Neural cell (in vitro differentiated cells): ENCODE results near the gene ERP44. TPM values are rescaled to one million over a fixed set of nuclear protein-coding genes. Genes with fewer than 3 reads are reported as not detected.

ENCODE experiments used
- H2AFZ ChIP-seq: fragments of 200-600, 300-800 bp; sonication (generic), shearing (Covaris generic); 2 replicates; pipeline ENCODE4 v1.6.0; 2014; ENCODE audit warnings: low read depth, mild to moderate bottlenecking, antibody characterized with exemption, low read length, moderate library complexity
- H3F3A ChIP-seq: fragments of 200-600 bp; shearing (Covaris generic); 2 replicates; pipeline ENCODE4 v1.6.1; 2016; ENCODE audit warnings: mild to moderate bottlenecking, moderate library complexity, mixed read lengths, antibody characterized with exemption, low read length; ENCODE audit not compliant: insufficient read depth, poor library complexity, severe bottlenecking
- H3K27ac ChIP-seq: fragments of 200-600, 300-800 bp; sonication (generic), shearing (Covaris generic); 2 replicates; pipeline ENCODE4 v1.5.1; 2014; ENCODE audit warnings: mild to moderate bottlenecking, low read length, moderate library complexity
- H3K27me3 ChIP-seq: fragments of 300-800, 200-600 bp; sonication (generic), shearing (Covaris generic); 2 replicates; pipeline ENCODE4 v1.6.0; 2014; ENCODE audit warnings: mild to moderate bottlenecking, low read depth, low read length, moderate library complexity; ENCODE audit not compliant: insufficient read depth
- H3K36me3 ChIP-seq: fragments of 300-800, 200-600 bp; sonication (generic), shearing (Covaris generic); 2 replicates; pipeline ENCODE4 v1.5.1; 2014; ENCODE audit warnings: mild to moderate bottlenecking, antibody characterized with exemption, low read length, moderate library complexity; ENCODE audit not compliant: insufficient read depth
- H3K4me2 ChIP-seq: fragments of 300-800, 200-600 bp; sonication (generic), shearing (Covaris generic); 2 replicates; pipeline ENCODE4 v1.6.0; 2014; ENCODE audit warnings: mild to moderate bottlenecking, low read length
- H3K4me3 ChIP-seq: fragments of 300-800, 200-600 bp; sonication (generic), shearing (Covaris generic); 2 replicates; pipeline ENCODE4 v1.5.1; 2014; ENCODE audit warnings: mild to moderate bottlenecking, low read length, moderate library complexity
- H3K79me2 ChIP-seq: fragments of 200-600 bp; shearing (Covaris generic); replicated peaks from 2 replicates; pipeline ENCODE4 v1.6.0; 2014; ENCODE audit warnings: mild to moderate bottlenecking, low read length, moderate library complexity; ENCODE audit not compliant: insufficient read depth
- H3K9ac ChIP-seq: fragments of 300-800, 200-600 bp; sonication (generic), shearing (Covaris generic); 2 replicates; pipeline ENCODE4 v1.6.1; 2016; ENCODE audit warnings: mild to moderate bottlenecking, low read length, mixed read lengths
- H3K9me2 ChIP-seq: fragments of 200-600 bp; shearing (Covaris generic); 2 replicates; pipeline ENCODE4 v1.6.1; 2016; ENCODE audit warnings: mild to moderate bottlenecking, low read length, mixed read lengths; ENCODE audit not compliant: insufficient read depth
- H3K9me3 ChIP-seq: fragments of 200-600, 300-800 bp; sonication (generic), shearing (Covaris generic); 2 replicates; pipeline ENCODE4 v1.6.1; 2016; ENCODE audit warnings: mild to moderate bottlenecking, mixed run types, low read length, moderate library complexity, mixed read lengths
- H4K20me1 ChIP-seq: fragments of 200-600 bp; shearing (Covaris generic); 2 replicates; pipeline ENCODE4 v1.6.1; 2016; ENCODE audit warnings: mild to moderate bottlenecking, mixed run types; ENCODE audit not compliant: insufficient read depth
- EP300 ChIP-seq: fragments of 450-650 bp; conservative IDR thresholded peaks from 2 replicates; pipeline ENCODE4 v1.6.1; 2014; ENCODE audit warnings: antibody characterized with exemption, mild to moderate bottlenecking, moderate library complexity; ENCODE audit not compliant: poor library complexity, severe bottlenecking
- EZH2 ChIP-seq: fragments of 200-600, 300-800 bp; shearing (Covaris generic), sonication (generic); IDR thresholded peaks from 2 replicates; pipeline ENCODE4 v1.6.1; 2014; ENCODE audit warnings: antibody characterized with exemption, low read length, borderline replicate concordance, mild to moderate bottlenecking; ENCODE audit not compliant: insufficient read depth, poor library complexity, severe bottlenecking
- MXI1 ChIP-seq: fragments of 450-650 bp; conservative IDR thresholded peaks from 2 replicates; pipeline ENCODE4 v1.6.1; 2014; ENCODE audit warnings: antibody characterized with exemption, mild to moderate bottlenecking; ENCODE audit not compliant: poor library complexity, severe bottlenecking
- POLR2AphosphoS5 ChIP-seq: IDR thresholded peaks from 2 replicates; pipeline ENCODE4 v1.6.1; 2012
- RAD21 ChIP-seq: fragments of 450-650 bp; conservative IDR thresholded peaks from 2 replicates; pipeline ENCODE4 v1.6.1; 2014; ENCODE audit warnings: antibody characterized with exemption, mild to moderate bottlenecking, moderate library complexity
- SMC3 ChIP-seq: fragments of 450-650 bp; conservative IDR thresholded peaks from 2 replicates; pipeline ENCODE4 v1.6.1; 2014; ENCODE audit warnings: antibody characterized with exemption, mild to moderate bottlenecking, moderate library complexity; ENCODE audit not compliant: poor library complexity
- TAF1 ChIP-seq: IDR thresholded peaks from 2 replicates; pipeline ENCODE4 v1.6.1; 2012; ENCODE audit warnings: low read depth
- polyA plus RNA-seq: library from polyadenylated mRNA; depleted of rRNA; stranded (reverse); fragments of >200 nt; gene quantifications from 2 replicates; pipeline ENCODE4 v1.2.3, GENCODE V29; 2014
- TF ChIP-seq, protein P1 (sequence below): IDR thresholded peaks from 2 replicates; pipeline ENCODE4 v1.6.1; 2012; ENCODE audit warnings: borderline replicate concordance
- TF ChIP-seq, protein P2 (sequence below): fragments of 450-650 bp; IDR thresholded peaks from 2 replicates; pipeline ENCODE4 v1.5.1; 2014; ENCODE audit warnings: antibody characterized with exemption, mild to moderate bottlenecking, moderate library complexity; ENCODE audit not compliant: poor library complexity, severe bottlenecking

Gene ERP44
- polyA plus RNA-seq, 1 donor from 2014 or later = 30.6 TPM

GRCh38 chr9:100027543-100027942, 71.3 kb downstream of the ERP44 start:
- Histone ChIP-seq H3K79me2 (no peaks in the 10 kb centered on the region), H3K9me2 (no peaks in the 10 kb centered on the region)
- TF ChIP-seq TAF1 = no peak
- TF ChIP-seq RAD21 = no peak
- no peak for TF ChIP-seq EP300
- TF ChIP-seq EZH2 = no peak
- no peak for TF ChIP-seq POLR2AphosphoS5
- TF ChIP-seq, protein P1, sequence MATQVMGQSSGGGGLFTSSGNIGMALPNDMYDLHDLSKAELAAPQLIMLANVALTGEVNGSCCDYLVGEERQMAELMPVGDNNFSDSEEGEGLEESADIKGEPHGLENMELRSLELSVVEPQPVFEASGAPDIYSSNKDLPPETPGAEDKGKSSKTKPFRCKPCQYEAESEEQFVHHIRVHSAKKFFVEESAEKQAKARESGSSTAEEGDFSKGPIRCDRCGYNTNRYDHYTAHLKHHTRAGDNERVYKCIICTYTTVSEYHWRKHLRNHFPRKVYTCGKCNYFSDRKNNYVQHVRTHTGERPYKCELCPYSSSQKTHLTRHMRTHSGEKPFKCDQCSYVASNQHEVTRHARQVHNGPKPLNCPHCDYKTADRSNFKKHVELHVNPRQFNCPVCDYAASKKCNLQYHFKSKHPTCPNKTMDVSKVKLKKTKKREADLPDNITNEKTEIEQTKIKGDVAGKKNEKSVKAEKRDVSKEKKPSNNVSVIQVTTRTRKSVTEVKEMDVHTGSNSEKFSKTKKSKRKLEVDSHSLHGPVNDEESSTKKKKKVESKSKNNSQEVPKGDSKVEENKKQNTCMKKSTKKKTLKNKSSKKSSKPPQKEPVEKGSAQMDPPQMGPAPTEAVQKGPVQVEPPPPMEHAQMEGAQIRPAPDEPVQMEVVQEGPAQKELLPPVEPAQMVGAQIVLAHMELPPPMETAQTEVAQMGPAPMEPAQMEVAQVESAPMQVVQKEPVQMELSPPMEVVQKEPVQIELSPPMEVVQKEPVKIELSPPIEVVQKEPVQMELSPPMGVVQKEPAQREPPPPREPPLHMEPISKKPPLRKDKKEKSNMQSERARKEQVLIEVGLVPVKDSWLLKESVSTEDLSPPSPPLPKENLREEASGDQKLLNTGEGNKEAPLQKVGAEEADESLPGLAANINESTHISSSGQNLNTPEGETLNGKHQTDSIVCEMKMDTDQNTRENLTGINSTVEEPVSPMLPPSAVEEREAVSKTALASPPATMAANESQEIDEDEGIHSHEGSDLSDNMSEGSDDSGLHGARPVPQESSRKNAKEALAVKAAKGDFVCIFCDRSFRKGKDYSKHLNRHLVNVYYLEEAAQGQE = no peak
- no peak for TF ChIP-seq SMC3
- TF ChIP-seq, protein P2, sequence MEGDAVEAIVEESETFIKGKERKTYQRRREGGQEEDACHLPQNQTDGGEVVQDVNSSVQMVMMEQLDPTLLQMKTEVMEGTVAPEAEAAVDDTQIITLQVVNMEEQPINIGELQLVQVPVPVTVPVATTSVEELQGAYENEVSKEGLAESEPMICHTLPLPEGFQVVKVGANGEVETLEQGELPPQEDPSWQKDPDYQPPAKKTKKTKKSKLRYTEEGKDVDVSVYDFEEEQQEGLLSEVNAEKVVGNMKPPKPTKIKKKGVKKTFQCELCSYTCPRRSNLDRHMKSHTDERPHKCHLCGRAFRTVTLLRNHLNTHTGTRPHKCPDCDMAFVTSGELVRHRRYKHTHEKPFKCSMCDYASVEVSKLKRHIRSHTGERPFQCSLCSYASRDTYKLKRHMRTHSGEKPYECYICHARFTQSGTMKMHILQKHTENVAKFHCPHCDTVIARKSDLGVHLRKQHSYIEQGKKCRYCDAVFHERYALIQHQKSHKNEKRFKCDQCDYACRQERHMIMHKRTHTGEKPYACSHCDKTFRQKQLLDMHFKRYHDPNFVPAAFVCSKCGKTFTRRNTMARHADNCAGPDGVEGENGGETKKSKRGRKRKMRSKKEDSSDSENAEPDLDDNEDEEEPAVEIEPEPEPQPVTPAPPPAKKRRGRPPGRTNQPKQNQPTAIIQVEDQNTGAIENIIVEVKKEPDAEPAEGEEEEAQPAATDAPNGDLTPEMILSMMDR = no peak
- TF ChIP-seq MXI1 = no peak

GRCh38 chr9:100021931-100022330, 76.9 kb downstream of the ERP44 start:
- TF ChIP-seq, protein P2 = no peak
- TF ChIP-seq SMC3 (no peak), TAF1 (no peak), EZH2 (no peak), MXI1 (no peak), EP300 (no peak), RAD21 (no peak), POLR2AphosphoS5 (no peak)
- TF ChIP-seq, protein P1 = no peak
- no peak overlapping the region for H3K9ac ChIP-seq

More at GRCh38 chr9:100027543-100027942, 71.3 kb downstream of the ERP44 start:
- Histone ChIP-seq H3K27ac (no peak overlapping the region), H3K27me3 (no peaks in the 10 kb centered on the region), H3F3A (no peaks in the 10 kb centered on the region), H3K9me3 (peaks cover 5% of the 10 kb centered on the region), H4K20me1 (no peaks in the 10 kb centered on the region), H3K4me3 (no peak overlapping the region), H3K36me3 (no peaks in the 10 kb centered on the region), H3K4me2 (no peak overlapping the region), H2AFZ (no peak overlapping the region), H3K9ac (no peak overlapping the region)

More at GRCh38 chr9:100021931-100022330, 76.9 kb downstream of the ERP44 start:
- Histone ChIP-seq H4K20me1 (no peaks in the 10 kb centered on the region), H3K27me3 (no peaks in the 10 kb centered on the region), H3K4me2 (no peak overlapping the region), H3K9me2 (no peaks in the 10 kb centered on the region), H3K27ac (no peak overlapping the region), H3K36me3 (no peaks in the 10 kb centered on the region), H3K9me3 (no peaks in the 10 kb centered on the region), H2AFZ (no peak overlapping the region), H3K4me3 (no peak overlapping the region), H3K79me2 (no peaks in the 10 kb centered on the region), H3F3A (no peaks in the 10 kb centered on the region)
